GM19239 (cell line): ENCODE results near the gene SMCO4.
"Not testable (repeated sequence)": the region's sequence is repeated elsewhere in the genome, so short reads cannot be mapped to it uniquely, and the experiment has no call there.

ENCODE experiments used
- DNase-seq: peaks from one replicate; pipeline ENCODE4 v3.0.0; 2011; ENCODE audit warnings: low spot score; ENCODE audit not compliant: insufficient read length
- FAIRE-seq: peaks from 2 replicates; lab custom pipeline; 2011; peaks lifted over from hg19 to GRCh38; lab: Jason Lieb, UNC

Gene SMCO4

DNA sequence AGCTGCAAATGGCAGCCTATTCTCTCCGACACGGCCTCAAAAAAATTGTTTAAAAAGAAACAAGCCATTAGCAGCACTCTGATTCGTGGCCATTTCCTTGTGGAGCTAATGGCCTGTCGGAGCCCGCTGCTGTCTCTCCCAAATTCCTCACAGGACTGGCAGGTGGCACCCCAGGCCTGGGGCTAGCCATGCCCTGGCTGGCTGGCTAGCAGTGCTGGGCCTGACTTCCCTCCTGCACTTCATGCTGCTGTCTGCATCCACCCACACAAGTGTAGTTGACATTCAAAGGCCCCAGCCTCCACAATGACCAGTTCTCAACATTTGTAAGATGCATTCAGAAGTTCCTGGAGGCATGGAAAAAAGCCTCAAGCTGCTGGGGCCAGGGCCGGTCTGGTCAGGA lies 61.5 kb downstream of the SMCO4 start:
- FAIRE-seq: no peak
- no peak for DNase-seq

DNA sequence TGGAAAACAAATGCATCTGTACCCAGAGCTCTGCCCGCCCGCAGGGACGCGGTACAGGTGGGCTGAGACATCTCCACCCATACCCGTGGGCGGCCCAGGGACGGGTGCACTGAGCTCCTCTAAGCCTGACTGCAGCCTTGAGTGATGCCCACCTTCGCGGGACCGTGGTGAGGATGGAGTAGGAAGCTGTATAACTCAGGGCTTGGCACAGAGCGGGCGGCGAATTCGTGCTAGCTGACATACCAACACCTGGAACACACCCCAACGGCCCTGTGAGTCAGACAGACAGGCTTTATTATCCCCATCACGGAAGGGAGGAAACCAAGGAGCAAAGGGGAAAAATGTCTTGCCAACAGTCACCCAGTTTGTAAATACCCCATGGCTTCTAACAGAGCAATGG lies 61.9 kb downstream of the SMCO4 start:
- DNase-seq (no peak), FAIRE-seq (no peak)

DNA sequence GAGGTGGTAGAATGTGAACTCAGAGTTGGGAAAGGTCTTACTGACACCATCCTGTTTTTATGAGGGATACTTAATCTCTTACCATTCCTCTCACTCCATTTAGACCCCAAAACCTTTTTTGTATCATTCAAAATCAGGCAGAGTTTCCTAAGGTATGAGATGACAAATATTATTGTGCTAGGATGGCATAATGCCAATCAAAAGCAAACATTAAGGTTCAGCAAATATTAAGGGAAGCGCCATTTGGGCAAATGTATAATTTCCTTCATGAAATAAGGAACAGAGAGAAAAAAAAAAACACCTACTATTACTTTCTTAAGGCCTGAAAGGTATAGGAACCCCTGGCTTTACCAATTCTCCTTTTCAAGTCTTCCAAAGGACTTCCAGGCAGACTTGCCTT lies 62.4 kb downstream of the SMCO4 start:
- DNase-seq (no peak), FAIRE-seq (no peak)

DNA sequence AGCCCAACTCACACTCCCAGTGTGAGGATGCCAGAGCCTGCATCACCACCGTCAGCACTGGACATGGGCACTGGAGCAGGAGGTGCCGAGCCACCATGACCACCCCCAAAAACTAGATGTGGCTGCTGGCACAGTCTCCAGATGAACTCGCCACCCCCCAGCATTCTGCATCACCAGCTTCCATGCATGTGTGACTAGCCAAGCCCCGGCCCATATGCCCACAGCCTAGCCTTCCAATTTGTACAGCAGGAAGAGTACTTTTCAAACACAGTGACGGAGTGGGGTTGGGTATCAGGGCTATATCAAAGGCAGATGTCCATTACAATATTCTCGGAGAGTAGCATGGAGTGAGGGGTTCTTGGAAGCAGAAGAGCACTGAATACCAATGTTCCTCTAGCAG lies 62.9 kb downstream of the SMCO4 start:
- DNase-seq (no peak), FAIRE-seq (no peak)

DNA sequence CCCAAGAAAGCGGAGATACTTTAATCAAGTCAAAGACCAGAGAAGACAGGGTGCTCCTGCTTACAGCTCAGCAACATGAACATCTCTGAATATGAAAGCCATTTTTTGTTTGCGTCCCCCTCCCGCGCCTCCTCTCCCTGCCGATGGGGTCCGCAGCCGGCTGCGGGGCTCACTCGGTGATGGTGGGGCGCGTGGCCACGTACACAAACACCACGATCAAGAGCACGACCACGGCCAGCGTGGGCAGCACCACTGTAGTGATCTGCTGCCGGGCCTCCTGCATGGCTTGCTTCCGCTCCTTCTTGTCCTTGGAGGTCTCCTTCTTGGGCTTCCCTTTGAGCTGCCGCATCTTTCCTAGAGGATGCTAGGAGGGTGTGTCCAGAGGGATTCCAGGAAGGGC lies 64.3 kb downstream of the SMCO4 start:
- no peak for DNase-seq
- no peak for FAIRE-seq

DNA sequence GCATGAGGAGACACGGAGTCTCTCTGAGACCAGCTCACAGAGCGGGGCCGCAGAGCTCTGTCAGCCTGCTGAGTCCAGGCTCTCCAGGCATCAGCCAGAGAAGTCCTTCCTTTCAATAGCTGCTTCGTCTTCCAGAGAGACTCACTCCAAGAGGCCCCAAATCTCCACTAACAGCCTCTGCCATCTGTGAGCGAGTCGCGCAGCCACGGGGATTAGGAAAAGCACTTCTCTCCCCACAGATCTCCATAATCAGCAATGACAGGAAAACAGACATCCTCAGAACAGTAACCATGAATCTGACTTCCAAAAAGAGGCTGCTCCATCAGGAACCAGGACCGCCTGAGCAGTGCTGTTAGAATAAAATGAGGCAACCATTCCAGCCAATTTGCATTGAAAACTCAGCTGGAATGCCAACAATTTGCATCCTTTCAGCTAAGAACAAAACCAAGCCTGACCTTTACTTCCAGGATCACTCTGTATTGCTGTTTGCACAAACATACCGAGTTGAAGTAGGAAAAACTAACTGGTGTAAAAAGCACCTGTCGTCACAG lies 65.4 kb downstream of the SMCO4 start:
- no peak for DNase-seq
- no peak for FAIRE-seq

DNA sequence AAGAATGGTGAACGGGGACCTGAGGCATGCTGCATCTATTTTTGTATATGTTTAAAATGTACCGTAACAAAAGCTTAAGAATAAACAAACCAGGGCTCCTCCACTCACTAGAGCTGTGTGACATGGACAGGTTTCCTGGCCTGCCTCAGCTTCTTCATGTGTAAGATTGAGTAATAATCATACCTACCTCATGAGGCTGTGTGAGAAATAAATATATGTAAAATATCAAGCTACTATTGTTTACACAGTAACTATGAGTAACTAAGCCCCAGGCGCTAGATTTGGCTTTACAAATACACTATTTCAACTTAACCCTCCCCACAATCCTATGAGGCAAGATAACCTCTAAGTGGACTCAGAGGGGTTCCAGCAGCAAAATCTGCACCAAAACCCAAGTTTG lies 66.4 kb downstream of the SMCO4 start:
- no peak for FAIRE-seq
- no peak for DNase-seq

DNA sequence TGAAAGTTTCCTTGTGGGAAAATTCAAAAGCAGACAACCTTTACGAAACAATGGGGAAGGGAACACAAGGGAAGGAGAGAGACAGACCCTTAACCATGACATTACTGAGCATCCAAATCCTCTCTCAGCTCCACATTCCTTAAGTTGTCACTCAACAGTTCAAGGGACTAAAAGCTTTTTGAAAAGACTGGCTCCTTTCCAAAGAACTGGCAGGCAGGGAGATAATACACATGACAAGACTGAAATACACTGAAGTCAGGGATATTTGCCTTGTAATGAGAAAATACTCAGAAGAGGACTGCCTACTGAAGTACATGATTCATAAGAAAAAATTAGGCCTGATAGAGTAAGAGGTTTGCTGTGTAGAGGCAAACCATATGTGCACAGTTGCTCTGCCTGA lies 69.1 kb downstream of the SMCO4 start:
- FAIRE-seq (no peak), DNase-seq (no peak)

DNA sequence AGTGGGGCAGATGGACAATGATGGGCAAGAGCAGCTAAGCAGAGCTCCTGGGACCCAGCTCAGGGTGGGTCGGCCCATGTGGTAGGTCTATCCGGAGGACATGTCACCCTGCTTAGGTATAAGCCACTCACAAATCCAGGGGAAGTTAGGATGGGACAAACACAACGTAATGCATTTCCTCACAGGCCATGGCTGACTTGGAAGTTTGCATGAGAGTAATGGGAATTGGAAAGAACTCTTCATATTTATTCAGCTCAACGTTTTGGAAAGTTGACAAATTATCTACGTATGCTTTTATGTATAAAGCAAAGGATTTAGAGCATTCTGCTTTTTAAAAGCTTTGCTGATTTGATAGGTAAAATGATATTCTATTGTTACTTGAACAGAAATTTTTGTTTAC lies 74.9 kb downstream of the SMCO4 start:
- no peak for DNase-seq
- FAIRE-seq: no peak

DNA sequence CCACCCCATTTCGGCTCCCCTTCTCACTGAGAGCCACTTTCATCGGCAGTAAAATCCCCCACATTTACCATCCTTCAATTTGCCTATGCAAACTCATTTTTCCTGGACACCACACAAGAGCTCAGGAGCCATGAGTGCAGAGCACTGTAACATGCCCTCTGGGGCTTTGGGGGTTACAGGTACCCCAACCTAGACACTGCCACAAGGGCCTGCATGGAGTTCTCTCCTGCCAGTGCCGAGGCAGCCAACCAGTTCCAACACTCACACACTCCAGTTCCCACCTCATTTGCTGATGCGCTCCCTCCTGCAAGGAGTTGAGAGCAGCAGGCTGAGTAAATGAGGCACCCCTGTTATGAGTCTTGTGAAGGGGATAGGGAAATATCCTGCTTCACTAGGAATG lies 76.1 kb downstream of the SMCO4 start:
- no peak for DNase-seq
- no peak for FAIRE-seq

DNA sequence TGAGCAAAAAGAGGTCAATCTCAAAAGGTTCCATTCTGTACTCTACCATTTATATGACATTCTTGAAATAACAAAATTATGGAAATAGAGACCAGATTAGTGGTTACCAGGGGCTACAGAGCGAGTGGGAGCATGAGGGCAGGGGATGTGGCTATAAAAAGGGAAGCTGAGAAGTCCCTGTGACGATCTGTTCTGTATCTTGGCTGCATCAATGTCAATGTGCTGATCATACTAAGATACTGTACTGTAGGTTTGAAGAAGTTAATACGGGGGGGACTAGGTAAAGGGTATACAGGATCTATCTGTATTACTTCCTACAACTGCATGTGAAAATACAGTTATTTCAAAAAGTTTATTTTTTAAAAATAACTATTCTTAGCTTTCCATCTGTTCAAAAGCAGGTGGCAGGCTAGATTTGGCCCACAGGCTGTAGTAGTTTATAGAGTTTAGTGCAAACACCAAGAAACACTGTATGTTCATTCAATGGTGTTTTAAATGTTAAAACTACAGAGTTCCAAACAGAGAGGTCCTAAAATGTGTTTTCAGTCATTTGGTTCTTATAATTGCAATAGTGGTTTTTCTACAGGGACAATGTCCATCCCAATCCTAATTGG lies 78.2 kb downstream of the SMCO4 start:
- FAIRE-seq (no peak), DNase-seq (no peak)

DNA sequence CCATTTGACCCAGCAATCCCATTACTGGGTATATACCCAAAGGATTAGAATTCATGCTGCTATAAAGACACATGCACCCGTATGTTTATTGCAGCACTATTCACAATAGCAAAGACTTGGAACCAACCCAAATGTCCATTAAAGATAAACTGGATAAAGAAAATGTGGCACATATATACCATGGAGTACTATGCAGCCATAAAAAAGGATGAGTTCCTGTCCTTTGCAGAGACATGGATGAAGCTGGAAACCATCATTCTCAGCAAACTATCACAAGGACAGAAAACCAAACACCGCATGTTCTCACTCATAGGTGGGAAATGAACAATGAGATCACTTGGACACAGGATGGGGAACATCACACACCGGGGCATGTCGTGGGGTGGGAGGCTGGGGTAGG lies 79.5 kb downstream of the SMCO4 start:
- not testable (repeated sequence) for DNase-seq, FAIRE-seq

DNA sequence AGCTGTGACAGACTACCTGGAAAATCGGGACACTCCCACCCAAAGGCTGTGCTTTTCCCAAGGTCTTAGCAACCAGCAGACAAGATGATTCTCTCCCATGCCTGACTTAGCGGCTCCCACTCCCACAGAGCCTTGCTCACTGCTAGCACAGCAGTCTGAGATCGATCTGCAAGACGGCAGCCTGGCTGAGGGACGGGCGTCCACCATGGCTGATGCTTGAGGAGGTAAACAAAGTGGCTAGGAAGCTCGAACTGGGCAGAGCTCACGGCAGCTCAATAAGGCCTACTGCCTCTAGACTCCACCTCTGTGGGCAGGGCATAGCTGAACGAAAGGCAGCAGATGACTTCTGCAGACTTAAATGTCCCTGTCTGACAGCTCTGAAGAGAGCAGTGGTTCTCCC lies 84.9 kb downstream of the SMCO4 start:
- DNase-seq: no peak
- no peak for FAIRE-seq

DNA sequence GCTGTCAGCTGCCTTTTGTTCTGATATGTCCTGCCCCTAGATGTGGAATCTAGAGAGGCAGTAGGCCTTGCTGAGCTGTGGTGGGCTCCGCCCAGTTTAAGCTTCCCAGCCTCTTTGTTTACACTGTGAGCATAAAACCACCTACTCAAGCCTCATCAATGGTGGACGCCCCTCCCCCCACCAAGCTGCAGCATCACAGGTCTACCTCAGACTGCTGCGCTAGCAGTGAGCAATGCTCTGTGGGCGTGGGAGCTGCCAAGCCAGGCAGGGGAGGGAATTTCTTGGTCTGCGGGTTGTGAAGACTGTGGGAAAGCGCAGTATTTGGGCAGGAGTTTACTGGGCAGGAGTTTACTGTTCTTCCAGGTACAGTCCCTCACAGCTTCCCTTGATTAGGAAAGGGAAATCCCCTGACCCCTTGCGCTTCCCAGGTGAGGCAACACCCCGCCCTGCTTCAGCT lies 98.5 kb downstream of the SMCO4 start:
- FAIRE-seq (no peak), DNase-seq (no peak)

DNA sequence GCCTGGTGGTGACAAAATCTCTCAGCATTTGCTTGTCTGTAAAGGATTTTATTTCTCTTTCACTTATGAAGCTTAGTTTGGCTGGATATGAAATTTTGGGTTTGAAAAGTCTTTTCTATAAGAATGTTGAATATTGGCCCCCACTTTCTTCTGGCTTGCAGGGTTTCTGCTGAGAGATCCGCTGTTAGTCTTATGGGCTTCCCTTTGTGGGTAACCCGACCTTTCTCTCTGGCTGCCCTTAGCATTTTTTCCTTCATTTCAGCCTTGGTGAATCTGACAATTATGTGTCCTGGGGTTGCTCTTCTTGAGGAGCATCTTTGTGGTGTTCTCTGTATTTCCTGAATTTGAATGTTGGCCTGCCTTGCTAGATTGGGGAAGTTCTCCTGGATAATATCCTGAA lies 100.0 kb downstream of the SMCO4 start:
- DNase-seq, FAIRE-seq: not testable (repeated sequence)

DNA sequence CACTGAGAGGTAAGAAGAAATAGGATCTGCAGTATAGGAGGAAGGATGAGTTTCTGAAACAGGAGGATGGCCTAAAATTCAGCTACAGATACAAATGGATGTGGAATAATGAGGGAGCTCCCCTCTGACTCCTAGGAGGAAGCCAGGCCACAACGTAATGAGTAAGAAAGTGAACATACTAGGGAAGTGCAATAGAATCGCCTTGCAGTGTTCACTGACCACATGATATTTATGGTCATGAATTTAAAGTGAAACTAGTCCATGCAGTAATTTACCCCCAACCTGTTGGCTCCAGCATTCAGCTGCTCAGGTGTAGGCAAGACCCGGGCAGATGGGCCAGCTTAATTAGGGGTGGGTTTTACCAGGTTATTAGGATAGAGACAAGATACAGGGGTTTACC lies 110.9 kb downstream of the SMCO4 start:
- DNase-seq: no peak
- FAIRE-seq: no peak
